ENCODE results near the gene TSPOAP1. TPM values are rescaled to one million over a fixed set of nuclear protein-coding genes. Genes with fewer than 3 reads are reported as not detected.

TSPOAP1 gene
- total RNA-seq, 1 experiment from 2014 or later, result not detected

- BruUV-seq (replicated peaks), result no TSS peak
- Mint-ChIP-seq H3K27ac (ENCODE audit: low read depth, unreplicated experiment) (no peak overlapping the region), H3K9me3 (ENCODE audit: unreplicated experiment) (no peaks in the 10 kb centered on the region), H3K4me3 (ENCODE audit: unreplicated experiment) (no peak overlapping the region), H3K27me3 (ENCODE audit: insufficient read depth, unreplicated experiment) (no peaks in the 10 kb centered on the region), H3K4me1 (ENCODE audit: insufficient read depth, unreplicated experiment) (peaks cover 11% of the 10 kb centered on the region), H3K36me3 (ENCODE audit: insufficient read depth, unreplicated experiment) (peaks cover 5% of the 10 kb centered on the region)
- ChIA-PET CTCF (no interaction called here), POLR2A (interaction anchor here (0.6 to 1.7 kb wide), 2 partner anchors 17 to 28 kb away, joined by 3 to 6 read pairs; partner anchors contain the start of gene SUPT4H1)
- DNase-seq (ENCODE audit: unreplicated experiment), result no peak
- intact Hi-C loops (cut with micrococcal nuclease), result no loop called here
- TF ChIP-seq, protein P1, sequence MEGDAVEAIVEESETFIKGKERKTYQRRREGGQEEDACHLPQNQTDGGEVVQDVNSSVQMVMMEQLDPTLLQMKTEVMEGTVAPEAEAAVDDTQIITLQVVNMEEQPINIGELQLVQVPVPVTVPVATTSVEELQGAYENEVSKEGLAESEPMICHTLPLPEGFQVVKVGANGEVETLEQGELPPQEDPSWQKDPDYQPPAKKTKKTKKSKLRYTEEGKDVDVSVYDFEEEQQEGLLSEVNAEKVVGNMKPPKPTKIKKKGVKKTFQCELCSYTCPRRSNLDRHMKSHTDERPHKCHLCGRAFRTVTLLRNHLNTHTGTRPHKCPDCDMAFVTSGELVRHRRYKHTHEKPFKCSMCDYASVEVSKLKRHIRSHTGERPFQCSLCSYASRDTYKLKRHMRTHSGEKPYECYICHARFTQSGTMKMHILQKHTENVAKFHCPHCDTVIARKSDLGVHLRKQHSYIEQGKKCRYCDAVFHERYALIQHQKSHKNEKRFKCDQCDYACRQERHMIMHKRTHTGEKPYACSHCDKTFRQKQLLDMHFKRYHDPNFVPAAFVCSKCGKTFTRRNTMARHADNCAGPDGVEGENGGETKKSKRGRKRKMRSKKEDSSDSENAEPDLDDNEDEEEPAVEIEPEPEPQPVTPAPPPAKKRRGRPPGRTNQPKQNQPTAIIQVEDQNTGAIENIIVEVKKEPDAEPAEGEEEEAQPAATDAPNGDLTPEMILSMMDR (IDR thresholded peaks at IDR 0.05; ENCODE audit: unreplicated experiment), result no peak
These were observed 40.2 kb upstream of the TSPOAP1 start for GRCh38 chr17:58368860-58369213.

DNA sequence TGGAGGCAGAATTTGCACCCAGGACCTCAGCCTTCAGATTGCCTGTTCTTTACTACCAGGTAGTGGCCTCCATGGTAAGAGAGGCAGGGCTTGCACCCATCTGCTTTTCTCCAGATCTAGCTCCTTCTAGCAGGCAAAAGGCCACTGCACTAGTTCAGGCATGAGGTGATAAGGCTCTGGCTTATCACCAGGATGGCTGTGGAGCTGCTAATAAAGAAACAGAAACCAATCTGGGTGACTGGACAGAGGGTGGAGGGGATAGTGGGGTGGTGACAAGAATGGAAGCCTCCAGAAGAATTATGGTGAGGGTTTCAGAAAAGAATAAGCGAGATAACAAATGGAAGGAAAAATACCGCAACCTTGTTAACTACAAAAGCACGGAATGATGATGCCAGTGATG lies 38.9 kb upstream of the TSPOAP1 start:
- H3K27ac Mint-ChIP-seq (ENCODE audit: low read depth, unreplicated experiment), result no peak overlapping the region
- intact Hi-C loops (cut with micrococcal nuclease), result no loop called here
- BruUV-seq (replicated peaks), result no TSS peak
- H3K36me3 Mint-ChIP-seq (ENCODE audit: insufficient read depth, unreplicated experiment), result peaks cover 6% of the 10 kb centered on the region
- H3K4me3 Mint-ChIP-seq (ENCODE audit: unreplicated experiment), result no peak overlapping the region
- H3K9me3 Mint-ChIP-seq (ENCODE audit: unreplicated experiment), result no peaks in the 10 kb centered on the region
- ChIA-PET POLR2A (interaction anchor here (2.0 kb wide), 1 partner anchor 16 kb away, joined by 11 read pairs; the partner anchor contains the start of gene SUPT4H1), CTCF (interaction anchor here (1.2 kb wide), 1 partner anchor 11 kb away, joined by 7 read pairs; no protein-coding TSS in a partner anchor)
- TF ChIP-seq, protein P1 (IDR thresholded peaks at IDR 0.05; ENCODE audit: unreplicated experiment), result no peak
- H3K27me3 Mint-ChIP-seq (ENCODE audit: insufficient read depth, unreplicated experiment), result no peaks in the 10 kb centered on the region
- peaks cover 11% of the 10 kb centered on the region for H3K4me1 Mint-ChIP-seq (ENCODE audit: insufficient read depth, unreplicated experiment)
- DNase-seq (ENCODE audit: unreplicated experiment), result no peak

DNA sequence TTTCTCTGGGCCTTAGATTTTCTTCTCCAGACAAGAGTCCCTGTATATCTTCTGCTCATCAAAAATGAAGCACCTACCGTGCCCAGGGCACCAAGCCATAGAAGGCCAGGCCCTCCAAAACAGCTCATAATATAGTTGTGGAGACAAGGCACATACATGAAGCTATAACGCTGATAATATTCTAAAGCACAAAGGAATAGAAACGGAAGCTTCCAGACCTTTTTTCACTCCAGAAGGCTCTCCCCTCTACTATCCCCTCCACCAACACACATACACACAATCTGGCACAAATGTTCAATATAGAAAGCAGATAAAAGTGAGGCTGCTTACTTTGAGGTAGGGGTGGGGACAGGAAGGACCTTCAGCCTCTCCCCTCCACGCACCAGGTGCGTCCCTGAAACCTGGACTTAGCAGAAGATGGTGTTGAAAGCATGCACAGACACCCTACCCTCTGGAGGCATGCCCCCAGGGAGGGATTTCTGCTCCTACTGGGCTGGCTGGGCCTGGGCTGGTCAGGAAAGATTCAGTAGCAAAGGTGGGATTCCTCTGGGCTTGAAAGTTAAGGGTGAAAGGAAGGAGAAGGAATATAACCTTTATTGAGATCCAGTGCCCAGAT lies 37.5 kb upstream of the TSPOAP1 start:
- POLR2A ChIA-PET, result interaction anchor here (1.1 to 4.0 kb wide), 5 partner anchors 14 to 51 kb away, joined by 4 to 24 read pairs (median 11); partner anchors contain the start of genes RNF43 and SUPT4H1
- Mint-ChIP-seq H3K27me3 (ENCODE audit: insufficient read depth, unreplicated experiment) (no peaks in the 10 kb centered on the region), H3K9me3 (ENCODE audit: unreplicated experiment) (no peaks in the 10 kb centered on the region), H3K27ac (ENCODE audit: low read depth, unreplicated experiment) (no peak overlapping the region), H3K4me3 (ENCODE audit: unreplicated experiment) (no peak overlapping the region), H3K4me1 (ENCODE audit: insufficient read depth, unreplicated experiment) (peaks cover 11% of the 10 kb centered on the region), H3K36me3 (ENCODE audit: insufficient read depth, unreplicated experiment) (peaks cover 20% of the 10 kb centered on the region)
- BruUV-seq (replicated peaks), result no TSS peak
- no peak for DNase-seq (ENCODE audit: unreplicated experiment)
- TF ChIP-seq, protein P1 (IDR thresholded peaks at IDR 0.05; ENCODE audit: unreplicated experiment), result no peak
- intact Hi-C loops (cut with micrococcal nuclease), result no loop called here
- CTCF ChIA-PET, result interaction anchor here (0.7 kb wide), 1 partner anchor 49 kb away, joined by 3 read pairs; no protein-coding TSS in a partner anchor

DNA sequence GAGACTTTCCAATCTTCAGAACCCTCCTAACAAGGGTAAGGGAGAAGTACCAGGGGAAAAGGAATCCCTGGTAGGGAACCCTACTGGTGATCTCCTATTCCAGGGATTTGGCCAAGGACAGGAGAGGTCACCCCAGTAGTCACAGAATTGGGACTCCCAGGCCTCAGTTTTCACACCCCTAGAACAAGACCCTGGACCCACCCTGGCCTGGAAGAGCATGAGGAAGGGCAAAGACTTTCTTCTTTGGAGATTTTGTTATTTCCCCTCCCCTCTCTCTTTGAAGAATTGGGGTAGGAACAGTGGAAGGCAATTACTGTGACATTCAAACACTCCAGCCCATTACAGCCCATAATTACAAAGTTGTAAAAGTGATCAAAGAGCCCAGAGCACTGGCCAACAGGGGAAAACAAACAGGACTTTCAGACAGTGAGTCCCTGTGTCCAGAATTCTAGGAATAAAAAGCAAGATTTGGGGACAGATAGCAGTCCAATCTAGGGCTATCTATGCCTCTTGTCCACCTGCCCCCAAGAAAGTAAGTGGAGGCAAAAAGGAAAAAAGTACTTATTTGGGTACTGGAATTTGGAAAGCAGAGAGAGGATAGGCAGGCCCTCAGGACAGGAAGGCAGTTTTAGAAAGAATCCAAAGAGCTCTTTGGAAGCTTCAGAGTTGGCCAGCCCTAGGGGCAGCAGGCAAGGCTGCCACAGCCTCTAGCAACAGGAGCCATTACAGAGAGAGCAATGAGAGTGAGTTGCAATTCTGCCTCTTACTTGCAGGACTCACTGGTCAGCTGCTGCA lies 36.8 kb upstream of the TSPOAP1 start:
- peaks cover 11% of the 10 kb centered on the region for H3K4me1 Mint-ChIP-seq (ENCODE audit: insufficient read depth, unreplicated experiment)
- H3K27ac Mint-ChIP-seq (ENCODE audit: low read depth, unreplicated experiment), result no peak overlapping the region
- no TSS peak for BruUV-seq (replicated peaks)
- intact Hi-C loops (cut with micrococcal nuclease), result no loop called here
- no peak overlapping the region for H3K4me3 Mint-ChIP-seq (ENCODE audit: unreplicated experiment)
- DNase-seq (ENCODE audit: unreplicated experiment), result no peak
- TF ChIP-seq, protein P1 (IDR thresholded peaks at IDR 0.05; ENCODE audit: unreplicated experiment), result no peak
- H3K36me3 Mint-ChIP-seq (ENCODE audit: insufficient read depth, unreplicated experiment), result peaks cover 24% of the 10 kb centered on the region
- CTCF ChIA-PET, result interaction anchor here (1.0 to 1.6 kb wide), 2 partner anchors 7 to 49 kb away, joined by 4 to 5 read pairs; no protein-coding TSS in a partner anchor
- no peaks in the 10 kb centered on the region for H3K9me3 Mint-ChIP-seq (ENCODE audit: unreplicated experiment)
- H3K27me3 Mint-ChIP-seq (ENCODE audit: insufficient read depth, unreplicated experiment), result no peaks in the 10 kb centered on the region
- POLR2A ChIA-PET, result interaction anchor here (1.3 to 5.7 kb wide), 5 partner anchors 13 to 52 kb away, joined by 4 to 50 read pairs (median 13); partner anchors contain the start of genes RNF43 and SUPT4H1
